ENCODE measurements around the gene PRR29.

DNA sequence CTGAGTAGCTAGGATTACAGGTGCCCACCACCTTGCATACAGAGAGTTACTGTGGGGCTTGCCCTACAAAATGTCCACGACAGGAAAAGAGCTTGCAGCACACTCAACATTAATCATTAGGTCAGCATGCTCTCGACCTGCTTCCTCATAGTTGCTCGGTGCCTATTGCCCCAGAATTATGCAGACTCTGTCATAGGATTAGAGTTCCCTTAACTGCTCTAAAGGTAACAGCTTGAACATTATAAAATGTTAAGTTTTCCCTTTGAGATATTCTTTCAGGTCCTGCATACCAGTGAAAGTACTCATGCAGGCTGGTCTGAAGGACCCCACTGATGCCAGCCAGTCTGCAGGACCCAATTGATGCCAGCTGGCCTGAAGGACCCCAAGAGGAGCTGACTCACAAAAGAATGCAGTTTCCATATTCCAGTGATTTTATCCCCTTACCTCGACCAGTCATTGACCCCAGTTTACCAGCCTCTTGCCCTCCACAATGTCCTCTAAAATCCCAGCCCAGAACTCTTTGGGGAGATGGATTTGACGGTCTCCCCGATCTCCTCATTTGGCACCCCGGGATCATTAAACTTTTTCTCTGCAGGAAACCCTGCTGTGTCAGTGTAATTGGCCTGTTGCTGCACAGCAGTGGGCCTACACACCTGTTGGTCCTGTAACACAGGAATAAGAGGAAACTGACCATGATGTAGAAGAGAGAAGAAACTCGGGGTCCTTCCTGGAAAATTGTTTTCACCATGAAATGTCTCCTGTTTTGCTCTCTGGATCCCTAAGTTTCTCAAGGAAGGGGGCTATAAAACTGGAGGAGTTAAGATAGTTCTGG lies 11.6 kb downstream of the PRR29 start:
- TF ChIP-seq, protein P1, sequence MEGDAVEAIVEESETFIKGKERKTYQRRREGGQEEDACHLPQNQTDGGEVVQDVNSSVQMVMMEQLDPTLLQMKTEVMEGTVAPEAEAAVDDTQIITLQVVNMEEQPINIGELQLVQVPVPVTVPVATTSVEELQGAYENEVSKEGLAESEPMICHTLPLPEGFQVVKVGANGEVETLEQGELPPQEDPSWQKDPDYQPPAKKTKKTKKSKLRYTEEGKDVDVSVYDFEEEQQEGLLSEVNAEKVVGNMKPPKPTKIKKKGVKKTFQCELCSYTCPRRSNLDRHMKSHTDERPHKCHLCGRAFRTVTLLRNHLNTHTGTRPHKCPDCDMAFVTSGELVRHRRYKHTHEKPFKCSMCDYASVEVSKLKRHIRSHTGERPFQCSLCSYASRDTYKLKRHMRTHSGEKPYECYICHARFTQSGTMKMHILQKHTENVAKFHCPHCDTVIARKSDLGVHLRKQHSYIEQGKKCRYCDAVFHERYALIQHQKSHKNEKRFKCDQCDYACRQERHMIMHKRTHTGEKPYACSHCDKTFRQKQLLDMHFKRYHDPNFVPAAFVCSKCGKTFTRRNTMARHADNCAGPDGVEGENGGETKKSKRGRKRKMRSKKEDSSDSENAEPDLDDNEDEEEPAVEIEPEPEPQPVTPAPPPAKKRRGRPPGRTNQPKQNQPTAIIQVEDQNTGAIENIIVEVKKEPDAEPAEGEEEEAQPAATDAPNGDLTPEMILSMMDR (conservative IDR thresholded peaks at IDR 0.05 in 1 of 2, IDR thresholded peaks at IDR 0.05 in 1 of 2; ENCODE audit: low read depth in 1 of 2, low read length in 2 of 2): no peak
- TF ChIP-seq EZH2 (IDR thresholded peaks at IDR 0.05; ENCODE audit: low read length, missing control alignments): no peak

All from fibroblast of lung (primary cell).